ENCODE measurements around the gene POGLUT3.
A peak's percentile ranks its signal among the peaks of the same experiment; 100 is the strongest.

Gene POGLUT3

DNA sequence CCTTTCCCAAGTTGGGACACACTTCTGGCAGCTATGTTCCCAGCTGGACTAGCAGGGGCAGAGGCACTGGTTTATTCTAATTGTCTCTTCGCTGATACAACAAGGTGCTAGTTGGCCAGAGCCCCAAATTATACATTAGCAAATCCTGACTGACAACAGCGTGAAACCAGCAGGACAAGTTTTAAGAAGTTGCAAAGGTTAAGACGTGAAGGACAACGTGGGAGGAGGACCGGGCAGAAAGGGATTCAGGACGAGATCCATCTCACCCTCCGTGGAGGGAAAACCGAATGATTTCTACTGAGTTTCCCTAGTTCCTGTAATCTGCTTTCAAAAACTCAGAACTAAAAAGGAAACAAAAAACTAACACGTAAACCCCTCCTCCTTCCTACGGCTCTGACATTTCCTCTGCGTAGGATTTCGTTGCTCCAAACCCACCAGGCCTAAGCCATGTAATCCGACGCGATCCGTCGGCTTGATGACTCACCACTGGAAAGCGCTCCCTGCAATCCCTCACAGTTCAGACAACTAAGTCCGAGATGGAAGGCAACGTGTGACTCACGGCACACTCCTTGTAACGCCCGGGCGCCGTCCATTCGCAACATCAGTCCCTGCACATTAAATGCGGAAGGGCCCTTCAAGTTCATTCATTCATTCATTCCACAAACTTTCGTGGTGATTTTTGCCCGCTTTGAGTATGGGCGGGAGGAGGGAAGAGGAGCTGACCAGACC, 703 bp downstream of the POGLUT3 start:
- no peaks in the 10 kb centered on the region for H3K27me3 ChIP-seq (ENCODE audit: insufficient read depth, poor library complexity, severe bottlenecking)
- peak overlapping the region; percentile 41 for H3K27ac ChIP-seq (replicated peaks)
- H3K4me3 ChIP-seq (replicated peaks; ENCODE audit: insufficient read depth, low read length) = peak overlapping the region; percentile 49
- TF ChIP-seq GABPA (IDR thresholded peaks at IDR 0.05; ENCODE audit: low read depth) (no peak), POLR2AphosphoS5 (IDR thresholded peaks at IDR 0.05; ENCODE audit: low read depth) (peak; percentile 57; the same call in 1 of the 2 replicates), SPI1 (IDR thresholded peaks at IDR 0.05; ENCODE audit: borderline replicate concordance, low read depth) (peak; percentile 55; the same call in 1 of the 2 replicates)
- DNase-seq (ENCODE audit: low read depth in 1 of 2, low spot score in 1 of 2) = peak; percentile 71 to 79

DNA sequence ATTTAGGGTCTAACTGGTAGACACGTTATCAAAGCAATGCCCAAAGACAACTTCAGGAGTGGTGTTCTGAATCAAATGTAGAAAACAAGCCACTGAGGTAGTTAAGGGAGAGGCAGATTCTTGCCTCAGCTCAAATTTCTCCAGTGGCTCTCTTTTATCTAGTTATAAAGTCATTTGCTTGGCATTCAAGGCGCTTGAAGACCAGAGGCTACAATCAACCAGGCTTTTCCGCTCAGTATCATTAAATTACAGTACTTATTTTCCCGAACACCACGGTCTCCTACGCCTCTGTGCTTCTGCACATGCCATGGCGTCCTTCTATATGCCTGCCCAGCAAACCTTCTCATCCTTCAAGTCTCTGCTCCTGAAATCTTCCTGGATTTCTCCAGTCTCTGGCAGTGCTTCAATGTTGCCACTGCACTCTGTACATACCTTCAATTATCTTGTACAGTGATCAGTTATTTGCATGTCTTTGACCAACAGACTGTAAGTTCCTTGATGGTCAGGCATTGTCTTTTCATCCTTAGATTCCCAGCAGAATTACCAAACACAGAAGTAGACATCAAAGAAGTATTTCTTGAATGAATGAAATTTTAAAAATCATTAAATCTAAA, 1.4 kb downstream of the POGLUT3 start:
- DNase-seq (ENCODE audit: low read depth in 1 of 2, low spot score in 1 of 2) = no peak
- Histone ChIP-seq H3K27me3 (ENCODE audit: insufficient read depth, poor library complexity, severe bottlenecking) (no peaks in the 10 kb centered on the region), H3K27ac (replicated peaks) (peak overlapping the region; percentile 41), H3K4me3 (replicated peaks; ENCODE audit: insufficient read depth, low read length) (no peak overlapping the region)
- TF ChIP-seq, protein P1, sequence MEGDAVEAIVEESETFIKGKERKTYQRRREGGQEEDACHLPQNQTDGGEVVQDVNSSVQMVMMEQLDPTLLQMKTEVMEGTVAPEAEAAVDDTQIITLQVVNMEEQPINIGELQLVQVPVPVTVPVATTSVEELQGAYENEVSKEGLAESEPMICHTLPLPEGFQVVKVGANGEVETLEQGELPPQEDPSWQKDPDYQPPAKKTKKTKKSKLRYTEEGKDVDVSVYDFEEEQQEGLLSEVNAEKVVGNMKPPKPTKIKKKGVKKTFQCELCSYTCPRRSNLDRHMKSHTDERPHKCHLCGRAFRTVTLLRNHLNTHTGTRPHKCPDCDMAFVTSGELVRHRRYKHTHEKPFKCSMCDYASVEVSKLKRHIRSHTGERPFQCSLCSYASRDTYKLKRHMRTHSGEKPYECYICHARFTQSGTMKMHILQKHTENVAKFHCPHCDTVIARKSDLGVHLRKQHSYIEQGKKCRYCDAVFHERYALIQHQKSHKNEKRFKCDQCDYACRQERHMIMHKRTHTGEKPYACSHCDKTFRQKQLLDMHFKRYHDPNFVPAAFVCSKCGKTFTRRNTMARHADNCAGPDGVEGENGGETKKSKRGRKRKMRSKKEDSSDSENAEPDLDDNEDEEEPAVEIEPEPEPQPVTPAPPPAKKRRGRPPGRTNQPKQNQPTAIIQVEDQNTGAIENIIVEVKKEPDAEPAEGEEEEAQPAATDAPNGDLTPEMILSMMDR (IDR thresholded peaks at IDR 0.05; ENCODE audit: insufficient read depth, low read length) = no peak
- TF ChIP-seq GABPA (IDR thresholded peaks at IDR 0.05; ENCODE audit: low read depth) = no peak
- TF ChIP-seq POLR2AphosphoS5 (IDR thresholded peaks at IDR 0.05; ENCODE audit: low read depth) = no peak
- TF ChIP-seq, protein P2, sequence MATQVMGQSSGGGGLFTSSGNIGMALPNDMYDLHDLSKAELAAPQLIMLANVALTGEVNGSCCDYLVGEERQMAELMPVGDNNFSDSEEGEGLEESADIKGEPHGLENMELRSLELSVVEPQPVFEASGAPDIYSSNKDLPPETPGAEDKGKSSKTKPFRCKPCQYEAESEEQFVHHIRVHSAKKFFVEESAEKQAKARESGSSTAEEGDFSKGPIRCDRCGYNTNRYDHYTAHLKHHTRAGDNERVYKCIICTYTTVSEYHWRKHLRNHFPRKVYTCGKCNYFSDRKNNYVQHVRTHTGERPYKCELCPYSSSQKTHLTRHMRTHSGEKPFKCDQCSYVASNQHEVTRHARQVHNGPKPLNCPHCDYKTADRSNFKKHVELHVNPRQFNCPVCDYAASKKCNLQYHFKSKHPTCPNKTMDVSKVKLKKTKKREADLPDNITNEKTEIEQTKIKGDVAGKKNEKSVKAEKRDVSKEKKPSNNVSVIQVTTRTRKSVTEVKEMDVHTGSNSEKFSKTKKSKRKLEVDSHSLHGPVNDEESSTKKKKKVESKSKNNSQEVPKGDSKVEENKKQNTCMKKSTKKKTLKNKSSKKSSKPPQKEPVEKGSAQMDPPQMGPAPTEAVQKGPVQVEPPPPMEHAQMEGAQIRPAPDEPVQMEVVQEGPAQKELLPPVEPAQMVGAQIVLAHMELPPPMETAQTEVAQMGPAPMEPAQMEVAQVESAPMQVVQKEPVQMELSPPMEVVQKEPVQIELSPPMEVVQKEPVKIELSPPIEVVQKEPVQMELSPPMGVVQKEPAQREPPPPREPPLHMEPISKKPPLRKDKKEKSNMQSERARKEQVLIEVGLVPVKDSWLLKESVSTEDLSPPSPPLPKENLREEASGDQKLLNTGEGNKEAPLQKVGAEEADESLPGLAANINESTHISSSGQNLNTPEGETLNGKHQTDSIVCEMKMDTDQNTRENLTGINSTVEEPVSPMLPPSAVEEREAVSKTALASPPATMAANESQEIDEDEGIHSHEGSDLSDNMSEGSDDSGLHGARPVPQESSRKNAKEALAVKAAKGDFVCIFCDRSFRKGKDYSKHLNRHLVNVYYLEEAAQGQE (IDR thresholded peaks at IDR 0.05; ENCODE audit: insufficient replicate concordance, low read depth) = no peak
- TF ChIP-seq SPI1 (IDR thresholded peaks at IDR 0.05; ENCODE audit: borderline replicate concordance, low read depth) = no peak

DNA sequence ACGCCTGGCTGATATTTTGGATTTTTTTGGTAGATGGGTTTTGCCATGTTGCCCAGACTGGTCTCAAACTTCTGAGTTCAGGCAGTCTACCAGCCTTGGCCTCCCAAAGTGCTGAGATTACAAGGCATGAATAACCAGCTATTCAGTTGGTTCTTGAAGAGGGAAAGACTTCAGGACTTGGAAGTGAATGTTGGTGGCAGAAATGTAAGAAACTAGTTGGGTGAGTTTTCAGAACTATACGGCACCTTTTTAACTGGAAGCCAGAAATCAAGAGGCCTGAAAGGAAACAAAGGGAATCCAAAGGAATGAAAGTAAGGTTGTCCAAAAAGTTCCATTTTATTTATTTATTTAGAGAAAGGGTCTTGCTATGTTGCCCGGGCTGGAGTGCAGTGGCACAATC, 2.9 kb downstream of the POGLUT3 start:
- Histone ChIP-seq H3K27ac (replicated peaks) (no peak overlapping the region), H3K4me3 (replicated peaks; ENCODE audit: insufficient read depth, low read length) (no peak overlapping the region), H3K27me3 (ENCODE audit: insufficient read depth, poor library complexity, severe bottlenecking) (no peaks in the 10 kb centered on the region)
- no peak for DNase-seq (ENCODE audit: low read depth in 1 of 2, low spot score in 1 of 2)
- TF ChIP-seq, protein P1 (IDR thresholded peaks at IDR 0.05; ENCODE audit: insufficient read depth, low read length) = no peak
- TF ChIP-seq GABPA (IDR thresholded peaks at IDR 0.05; ENCODE audit: low read depth) = no peak
- TF ChIP-seq POLR2AphosphoS5 (IDR thresholded peaks at IDR 0.05; ENCODE audit: low read depth) = no peak
- TF ChIP-seq SPI1 (IDR thresholded peaks at IDR 0.05; ENCODE audit: borderline replicate concordance, low read depth) = no peak
- TF ChIP-seq, protein P2 (IDR thresholded peaks at IDR 0.05; ENCODE audit: insufficient replicate concordance, low read depth) = no peak

DNA sequence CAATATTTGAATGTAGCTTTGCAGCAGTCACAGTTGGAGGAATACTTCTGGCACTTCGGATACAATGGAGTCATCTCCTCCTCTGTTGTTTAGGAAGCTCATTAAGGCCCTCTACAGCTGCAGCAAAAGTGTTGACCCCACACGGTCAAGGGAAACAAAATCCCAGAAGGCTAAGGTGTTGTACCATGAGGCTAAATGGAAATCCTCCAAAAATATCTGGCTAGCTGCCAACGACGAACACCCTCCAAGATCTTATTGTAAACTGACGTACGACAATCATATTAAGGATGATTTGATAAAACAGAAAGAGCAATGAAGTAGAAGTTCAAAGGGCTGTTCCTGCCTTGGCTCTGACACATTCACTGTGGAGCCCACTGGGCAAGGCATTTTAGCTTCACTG, 4.0 kb downstream of the POGLUT3 start:
- no peak overlapping the region for H3K27ac ChIP-seq (replicated peaks)
- TF ChIP-seq, protein P2 (IDR thresholded peaks at IDR 0.05; ENCODE audit: insufficient replicate concordance, low read depth) = no peak
- TF ChIP-seq POLR2AphosphoS5 (IDR thresholded peaks at IDR 0.05; ENCODE audit: low read depth) (no peak), SPI1 (IDR thresholded peaks at IDR 0.05; ENCODE audit: borderline replicate concordance, low read depth) (no peak), GABPA (IDR thresholded peaks at IDR 0.05; ENCODE audit: low read depth) (no peak)
- TF ChIP-seq, protein P1 (IDR thresholded peaks at IDR 0.05; ENCODE audit: insufficient read depth, low read length) = no peak
- no peak overlapping the region for H3K4me3 ChIP-seq (replicated peaks; ENCODE audit: insufficient read depth, low read length)
- H3K27me3 ChIP-seq (ENCODE audit: insufficient read depth, poor library complexity, severe bottlenecking) = no peaks in the 10 kb centered on the region
- DNase-seq (ENCODE audit: low read depth in 1 of 2, low spot score in 1 of 2) = no peak
